HL-60 (cell line): ENCODE data around the gene P2RY14.

Source experiments
- DNase-seq, 2 experiments: peaks; one replicate each; pipeline ENCODE4 v3.0.0-alpha.2; 2010 to 2020; ENCODE audit warnings: low read depth in 1 of 2, low spot score in 1 of 2
- H3K27ac ChIP-seq: fragments of 250-450 bp; sonication (Bioruptor Pico); replicated peaks from 2 replicates; pipeline ENCODE4 v1.5.1; 2020; ENCODE audit warnings: mild to moderate bottlenecking, moderate library complexity
- H3K27me3 ChIP-seq: fragments of 250-450 bp; sonication (Bioruptor Pico); 2 replicates; pipeline ENCODE4 v1.5.1; 2021; ENCODE audit warnings: mild to moderate bottlenecking, moderate library complexity; ENCODE audit not compliant: insufficient read depth, poor library complexity, severe bottlenecking
- H3K4me3 ChIP-seq: replicated peaks from 2 replicates; pipeline ENCODE4 v1.5.1; 2011; ENCODE audit warnings: mild to moderate bottlenecking, control low read depth, low read length; ENCODE audit not compliant: insufficient read depth
- CTCF ChIP-seq: IDR thresholded peaks from one replicate; pipeline ENCODE4 v1.5.1; 2011; ENCODE audit warnings: low read length, control low read depth, inconsistent platforms; ENCODE audit not compliant: insufficient read depth
- GABPA ChIP-seq: IDR thresholded peaks from 2 replicates; pipeline ENCODE4 v1.6.1; 2012; ENCODE audit warnings: low read depth
- POLR2AphosphoS5 ChIP-seq: IDR thresholded peaks from 2 replicates; pipeline ENCODE4 v1.6.1; 2012; ENCODE audit warnings: low read depth
- REST ChIP-seq: IDR thresholded peaks from 2 replicates; pipeline ENCODE4 v1.6.1; 2012; ENCODE audit warnings: low read depth; ENCODE audit not compliant: insufficient replicate concordance
- SPI1 ChIP-seq: IDR thresholded peaks from 2 replicates; pipeline ENCODE4 v1.6.1; 2012; ENCODE audit warnings: low read depth, mild to moderate bottlenecking, borderline replicate concordance

Gene P2RY14

GRCh38 chr3:151205482-151205881 lies 72.9 kb downstream of the P2RY14 start:
- Histone ChIP-seq H3K27me3 (no peaks in the 10 kb centered on the region), H3K27ac (no peak overlapping the region), H3K4me3 (no peak overlapping the region)
- DNase-seq = no peak
- TF ChIP-seq CTCF (no peak), SPI1 (no peak), GABPA (no peak), REST (no peak), POLR2AphosphoS5 (no peak)

- no peak overlapping the region for H3K4me3 ChIP-seq
- TF ChIP-seq POLR2AphosphoS5 = no peak
- TF ChIP-seq GABPA = no peak
- TF ChIP-seq CTCF = no peak
- TF ChIP-seq REST = no peak
- TF ChIP-seq SPI1 = no peak
- no peak overlapping the region for H3K27ac ChIP-seq
- no peak for DNase-seq
- no peaks in the 10 kb centered on the region for H3K27me3 ChIP-seq
These were observed 73.6 kb downstream of the P2RY14 start for GRCh38 chr3:151204530-151205402.

GRCh38 chr3:151203051-151203420 lies 75.3 kb downstream of the P2RY14 start, which contains the start of gene GPR171:
Gene GPR171, minus strand, starts transcription at chr3:151203216. Its CDS starts 3,830 bp downstream, at chr3:151199386.
- DNase-seq = no peak
- Histone ChIP-seq H3K27ac (no peak within 1 kb of the TSS), H3K27me3 (no peaks in the 10 kb centered on the region), H3K4me3 (no peak within 1 kb of the TSS)
- no peak for TF ChIP-seq POLR2AphosphoS5
- TF ChIP-seq SPI1 = no peak
- TF ChIP-seq CTCF = no peak
- no peak for TF ChIP-seq GABPA
- no peak for TF ChIP-seq REST
